Right renal cortex interstitium (tissue), 3 donors: ENCODE measurements around the gene MYO9B. TPM values are rescaled to one million over a fixed set of nuclear protein-coding genes. Genes with fewer than 3 reads are reported as not detected.

Source experiments
- DNase-seq, 3 donors: peaks; one replicate each; pipeline ENCODE4 v3.0.0-alpha.2; 2013; ENCODE audit warnings: low read depth in 3 of 3, low spot score in 2 of 3
- polyA plus RNA-seq, 3 donors: library from polyadenylated mRNA; unstranded; fragments of 120-200 nt; gene quantifications; one replicate each; pipeline ENCODE4 v1.2.1, GENCODE V29; 2013; ENCODE audit not compliant: insufficient read length in 3 of 3

MYO9B gene
- polyA plus RNA-seq, 3 donors: 39.6 to 43.4 (median 42.2) TPM

DNA sequence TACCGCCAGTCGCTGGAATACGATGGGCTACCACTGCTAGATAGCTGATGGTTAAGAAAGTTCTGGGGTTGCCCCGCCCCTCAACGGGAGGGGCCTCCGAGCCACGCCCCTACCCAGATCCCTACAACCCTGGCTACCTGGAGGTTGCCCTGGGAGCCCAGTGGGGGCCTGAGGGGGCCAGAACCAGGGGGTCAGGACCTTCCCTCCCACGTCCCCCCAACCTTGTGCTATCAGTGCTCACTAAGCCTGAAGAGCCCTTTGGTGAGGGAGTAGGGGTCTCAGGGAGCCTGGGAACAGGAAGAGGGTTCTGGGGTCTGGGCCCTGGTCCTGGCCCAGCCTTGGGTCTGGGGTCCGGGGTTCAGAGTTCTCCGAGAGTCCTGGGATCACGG lies 159.3 kb downstream of the MYO9B start:
- DNase-seq: no peak

DNA sequence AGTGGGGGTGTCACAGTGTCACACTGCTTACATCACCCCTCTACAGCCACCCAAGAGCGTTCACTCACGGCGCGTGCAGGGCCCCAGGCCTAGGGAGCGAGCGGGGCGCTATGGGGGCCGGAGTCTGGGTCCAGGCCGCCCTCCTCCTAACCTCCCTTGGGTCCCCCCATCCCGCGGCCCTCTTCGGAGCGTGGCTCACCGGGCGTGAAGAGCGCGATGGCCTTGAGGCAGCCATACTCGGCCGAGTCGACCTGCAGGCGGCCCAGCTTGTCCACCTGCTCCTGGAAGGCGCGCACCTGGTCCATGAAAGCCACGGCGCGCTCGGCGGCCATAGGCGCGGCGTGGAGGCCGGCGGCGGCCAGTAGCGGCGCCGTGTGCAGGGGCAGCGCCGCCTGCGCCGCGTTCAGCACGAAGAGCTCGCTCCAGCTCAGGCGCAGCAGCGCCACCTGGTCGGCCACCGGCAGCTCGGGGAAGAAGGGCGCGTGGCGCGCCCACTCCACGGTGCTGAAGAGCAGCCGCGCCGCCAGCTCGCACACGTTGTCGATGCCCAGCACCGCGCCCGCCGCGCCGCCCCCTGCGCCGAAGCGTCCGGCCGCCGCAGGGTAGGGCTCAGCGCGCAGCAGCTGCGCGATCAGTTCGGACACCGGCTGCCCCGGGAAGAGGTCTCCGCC lies 159.9 kb downstream of the MYO9B start:
- DNase-seq: no peak

DNA sequence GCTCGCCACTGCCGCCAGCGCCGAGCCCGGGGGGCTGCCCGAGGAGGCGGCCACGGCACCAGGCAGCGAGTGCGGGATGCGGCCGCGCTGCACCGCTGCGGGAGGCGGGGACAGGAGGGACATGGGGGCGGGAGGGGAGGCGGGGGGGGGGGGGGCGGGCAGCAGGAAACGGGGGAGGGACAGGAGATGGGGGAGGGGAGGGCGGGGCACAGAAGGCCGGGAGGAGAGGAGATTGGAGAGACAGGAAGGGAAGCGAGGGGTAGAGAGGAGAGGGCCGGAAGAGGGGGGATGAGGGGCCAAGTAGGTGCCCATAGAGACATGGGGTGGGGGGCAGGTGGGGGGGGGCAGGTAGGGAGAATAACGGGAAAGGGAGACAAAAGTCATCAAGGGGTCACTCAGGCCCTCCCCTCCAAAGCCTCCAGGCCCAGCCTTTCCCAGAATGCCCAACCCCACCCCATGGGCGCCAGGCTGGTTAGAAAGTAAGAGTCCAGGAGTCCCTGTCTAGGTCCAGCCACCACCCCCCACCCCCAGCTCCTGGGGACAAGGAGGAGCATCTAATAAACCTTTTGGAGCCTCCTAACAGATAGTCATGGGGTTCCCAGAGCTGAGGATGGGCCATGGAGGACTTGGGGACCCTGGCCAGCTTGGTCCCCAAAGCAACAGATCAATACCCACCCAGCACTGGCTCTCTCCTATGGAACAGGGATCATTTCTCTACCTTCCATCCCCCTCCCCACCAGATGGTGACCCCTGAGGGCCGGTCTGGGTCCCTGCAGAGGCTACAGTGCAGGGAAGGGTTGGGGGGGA lies 160.6 kb downstream of the MYO9B start:
- DNase-seq: no peak

DNA sequence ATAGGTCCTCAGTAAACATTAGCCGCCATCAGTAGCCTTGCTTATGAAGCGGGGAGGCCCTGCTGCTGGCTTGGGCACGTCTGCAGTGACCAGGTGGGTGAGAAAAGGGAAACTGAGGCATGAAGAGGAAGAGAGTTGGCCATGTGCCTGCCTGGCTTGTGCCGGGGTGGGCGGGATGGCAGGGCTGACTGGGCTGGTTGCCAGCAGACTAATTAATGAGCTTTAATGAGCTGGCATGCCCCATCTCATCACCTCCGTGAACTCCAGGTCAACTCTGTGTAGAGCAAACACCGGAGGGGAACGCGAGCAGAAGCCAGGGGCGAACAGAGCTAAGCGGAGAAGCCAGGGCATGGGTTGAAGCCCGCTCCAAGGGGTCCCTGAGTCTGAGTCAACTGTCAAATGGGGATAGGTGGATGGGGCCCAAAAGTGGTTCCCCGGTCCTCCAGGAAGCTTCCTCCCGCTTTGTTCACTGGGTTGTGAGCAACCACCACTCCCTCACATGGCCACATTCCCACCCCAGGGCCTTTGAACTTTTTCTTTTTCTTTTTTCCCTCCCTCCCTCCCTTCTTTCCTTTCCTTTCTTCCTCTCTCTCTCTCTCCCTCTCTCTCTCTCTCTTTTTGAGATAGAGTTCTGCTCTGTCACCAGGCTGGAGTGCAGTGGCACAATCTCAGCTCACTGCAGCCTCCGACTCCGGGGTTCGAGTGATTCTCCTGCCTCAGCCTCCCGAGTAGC lies 161.4 kb downstream of the MYO9B start:
- no peak for DNase-seq

DNA sequence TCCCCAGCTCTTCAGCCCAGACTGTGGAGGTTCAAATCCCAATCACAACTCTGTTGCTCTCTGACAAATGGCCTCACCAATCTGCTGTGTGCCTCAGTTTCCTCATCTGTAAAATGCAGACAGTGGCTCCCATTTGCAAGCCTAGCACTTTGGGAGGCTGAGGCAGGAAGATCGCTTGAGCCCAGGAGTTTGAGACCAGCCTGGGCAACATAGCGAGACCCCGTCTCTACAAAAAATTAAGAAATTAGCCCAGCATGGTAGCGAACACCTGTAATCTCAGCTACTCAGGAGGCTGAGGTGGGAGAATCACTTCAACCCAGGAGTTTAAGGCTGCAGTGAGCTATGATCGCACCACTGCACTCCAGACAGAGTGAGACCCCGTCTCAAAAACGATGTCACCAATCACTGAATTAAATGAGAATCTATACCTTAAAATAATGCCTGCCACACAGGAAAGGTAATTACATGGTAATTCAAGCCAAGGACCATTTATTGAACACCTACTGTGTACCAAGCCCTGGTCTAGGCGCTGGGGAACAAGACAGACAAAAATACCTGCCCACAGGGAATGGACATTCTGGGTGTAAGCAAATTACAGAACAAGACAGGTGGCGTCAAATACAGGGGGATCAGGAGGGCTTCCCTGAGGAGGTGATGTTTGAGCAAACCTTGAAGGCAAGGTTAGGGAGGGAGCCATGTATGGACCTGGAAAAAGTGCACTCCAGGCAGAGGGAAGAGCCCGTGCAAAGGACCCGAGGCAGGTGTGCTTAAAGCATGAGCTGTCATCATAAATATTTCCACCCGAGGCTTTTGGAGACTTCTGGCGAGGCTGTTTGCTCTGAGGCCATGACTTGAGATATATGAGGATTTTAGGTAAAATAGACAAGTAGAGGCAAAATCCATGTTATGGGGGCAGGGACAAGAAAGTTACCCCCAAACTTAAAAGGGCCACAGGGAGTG lies 162.4 kb downstream of the MYO9B start:
- no peak for DNase-seq

DNA sequence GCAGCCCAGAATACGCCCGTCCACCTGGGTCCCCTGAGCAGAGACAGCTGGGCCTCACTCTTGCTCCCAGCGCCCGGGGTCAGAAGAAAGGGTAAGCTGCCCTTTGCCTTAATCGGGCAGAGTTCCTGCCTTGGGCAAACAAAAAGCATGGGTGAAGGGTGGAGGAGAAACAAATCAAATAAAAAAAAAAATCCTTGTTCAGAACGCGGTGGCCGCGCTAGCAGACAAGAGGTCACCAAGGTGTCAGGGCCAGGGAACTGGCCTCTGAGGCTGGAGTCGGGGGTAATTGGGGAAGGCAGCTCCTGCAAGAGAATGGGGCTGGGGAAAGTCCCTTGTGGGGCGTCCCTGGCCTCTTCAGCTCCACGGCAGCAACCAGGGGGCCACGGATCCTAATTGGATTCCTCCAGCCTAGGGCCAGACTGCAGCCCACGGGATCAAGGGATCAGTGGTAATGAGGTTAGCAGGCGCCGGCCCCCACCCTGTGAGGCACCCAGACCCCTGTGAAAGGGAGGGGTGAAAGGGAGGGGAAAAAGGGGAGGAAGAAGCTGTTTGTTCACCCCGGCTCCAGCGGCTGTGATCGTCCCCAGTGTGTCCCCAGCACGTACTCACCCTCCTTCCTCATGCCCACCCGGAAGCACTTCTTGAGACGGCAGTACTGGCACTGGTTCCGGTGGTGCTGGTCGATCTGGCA lies 164.6 kb downstream of the MYO9B start:
- no peak for DNase-seq

DNA sequence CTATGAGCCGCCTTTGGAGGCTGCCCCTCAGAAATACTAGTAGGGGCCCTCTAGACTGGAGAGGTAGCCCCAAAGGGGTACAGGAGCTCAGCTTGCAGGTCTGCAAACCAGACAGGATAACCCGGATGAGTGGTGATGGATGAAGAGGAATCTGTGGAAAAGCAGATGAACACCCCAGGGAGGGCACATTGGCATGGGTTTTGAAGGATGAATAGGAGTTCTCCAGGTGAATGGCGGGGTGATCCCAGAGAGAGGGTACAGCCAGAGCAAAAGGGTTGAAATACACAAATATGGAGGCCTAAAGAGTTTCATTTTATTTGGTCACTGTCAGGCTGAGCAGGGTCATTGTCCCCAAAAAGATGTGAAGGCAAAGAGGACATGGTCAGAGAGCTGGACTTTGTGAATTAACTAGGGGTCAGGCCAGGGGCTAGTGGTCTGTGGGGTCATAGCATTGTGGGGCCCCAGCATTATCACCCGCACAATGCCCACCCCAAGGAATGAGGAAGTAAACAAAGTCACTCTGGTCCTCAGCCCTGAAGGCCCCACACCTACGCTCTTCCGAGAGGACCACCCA lies 165.3 kb downstream of the MYO9B start:
- DNase-seq: no peak

DNA sequence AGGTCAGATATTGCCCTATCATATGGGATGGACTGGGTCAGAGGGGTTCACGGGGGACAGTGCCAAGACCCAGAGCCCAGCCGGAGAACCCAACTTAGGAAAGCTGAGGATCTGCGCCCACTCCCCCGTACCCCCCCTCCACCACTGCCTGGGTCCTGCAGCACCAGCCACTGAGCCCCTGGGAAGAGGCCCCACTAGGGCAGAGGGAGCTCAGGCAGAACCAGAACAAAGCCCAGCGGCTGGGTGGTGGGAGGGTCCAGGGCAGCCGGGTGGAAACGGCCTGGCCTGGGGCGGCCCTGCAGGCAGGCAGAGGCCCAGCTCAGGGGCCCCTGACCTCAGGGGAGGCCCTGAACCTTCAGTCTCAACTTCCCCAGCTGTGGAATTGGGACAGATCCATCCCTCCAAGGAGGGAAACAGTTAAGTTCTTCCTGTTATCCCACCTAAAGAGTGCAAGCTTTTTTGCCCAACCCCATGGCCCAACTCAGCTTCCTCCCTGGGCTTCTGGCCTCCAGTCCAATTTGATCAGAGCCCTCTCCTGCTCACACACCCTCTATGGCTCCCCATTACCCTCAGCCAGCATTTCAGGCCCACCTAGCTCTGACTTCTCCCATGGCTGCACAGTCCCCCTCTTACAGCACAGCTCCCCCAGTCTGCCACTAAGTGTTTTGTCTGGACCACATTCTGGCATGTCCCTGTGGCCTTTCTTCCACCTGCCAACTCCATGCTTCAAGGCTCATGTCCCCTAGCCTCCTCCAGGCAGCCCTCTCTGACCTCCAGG lies 167.0 kb downstream of the MYO9B start:
- no peak for DNase-seq

DNA sequence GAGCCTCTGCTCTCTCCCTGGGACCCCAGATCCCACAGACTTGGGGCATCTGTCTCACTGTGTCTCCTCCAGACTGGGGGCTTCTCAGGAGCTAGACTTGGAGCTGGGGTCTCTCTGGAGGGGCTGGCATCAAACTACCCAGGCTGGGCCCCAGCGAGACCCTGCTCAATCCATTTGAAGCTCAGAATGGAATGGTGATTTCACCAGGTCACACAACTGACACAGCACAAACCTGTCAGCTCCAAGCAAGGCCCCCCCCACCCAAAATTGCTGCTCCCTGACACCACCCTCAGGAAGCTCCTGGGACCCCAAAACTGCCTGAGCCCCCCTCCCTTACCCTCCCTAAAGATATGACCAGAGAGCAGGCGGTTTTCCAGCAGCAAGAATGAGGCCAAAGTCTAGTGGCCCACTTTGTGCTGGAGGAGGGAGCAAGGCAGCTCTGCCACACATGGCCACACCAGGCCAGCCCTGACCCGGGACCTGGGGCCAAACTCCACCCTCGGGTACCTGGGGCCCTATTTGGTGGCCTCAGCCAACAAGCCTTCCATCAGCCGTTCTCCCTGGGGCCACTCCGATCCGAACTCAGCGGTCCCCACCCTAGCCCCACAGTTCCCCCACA lies 167.7 kb downstream of the MYO9B start:
- DNase-seq: no peak

DNA sequence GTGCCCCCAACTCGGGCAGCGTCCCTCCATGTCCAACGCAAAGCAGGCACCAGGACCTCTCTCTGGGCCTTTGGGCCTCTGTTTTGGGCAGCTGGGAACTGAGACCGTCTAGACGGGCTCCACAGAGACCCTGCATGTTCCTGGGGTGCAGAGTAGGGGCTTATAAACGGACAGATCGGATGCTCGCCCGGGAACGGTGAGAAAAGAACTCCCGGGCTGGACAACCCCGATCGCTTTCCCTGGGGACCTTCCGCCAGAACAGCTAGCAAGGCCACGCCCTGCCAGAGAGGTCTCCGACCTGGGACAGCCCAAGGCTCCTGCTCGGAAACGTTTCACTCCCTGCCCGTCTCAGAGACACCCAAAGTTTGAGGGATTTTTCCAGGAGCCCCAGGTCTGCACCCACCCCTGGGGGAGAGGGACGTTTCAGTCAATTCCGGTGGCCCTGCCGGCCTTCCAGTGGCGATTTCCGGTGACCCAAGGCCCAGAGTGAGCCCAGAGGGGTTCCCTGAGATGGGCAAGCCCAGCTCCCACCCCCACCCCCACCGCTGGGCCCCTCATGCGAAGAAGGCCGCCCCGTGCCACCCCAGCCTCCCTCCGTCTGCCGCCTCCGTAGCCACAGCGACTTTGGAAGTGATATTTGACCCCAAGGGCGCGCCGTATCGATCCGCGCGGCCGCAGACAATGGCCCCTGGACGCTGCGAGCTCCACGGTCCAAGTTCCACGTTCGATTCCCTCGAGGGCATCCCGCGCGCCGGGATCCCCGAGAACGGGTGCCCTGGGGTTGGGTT lies 168.4 kb downstream of the MYO9B start:
- DNase-seq: no peak

DNA sequence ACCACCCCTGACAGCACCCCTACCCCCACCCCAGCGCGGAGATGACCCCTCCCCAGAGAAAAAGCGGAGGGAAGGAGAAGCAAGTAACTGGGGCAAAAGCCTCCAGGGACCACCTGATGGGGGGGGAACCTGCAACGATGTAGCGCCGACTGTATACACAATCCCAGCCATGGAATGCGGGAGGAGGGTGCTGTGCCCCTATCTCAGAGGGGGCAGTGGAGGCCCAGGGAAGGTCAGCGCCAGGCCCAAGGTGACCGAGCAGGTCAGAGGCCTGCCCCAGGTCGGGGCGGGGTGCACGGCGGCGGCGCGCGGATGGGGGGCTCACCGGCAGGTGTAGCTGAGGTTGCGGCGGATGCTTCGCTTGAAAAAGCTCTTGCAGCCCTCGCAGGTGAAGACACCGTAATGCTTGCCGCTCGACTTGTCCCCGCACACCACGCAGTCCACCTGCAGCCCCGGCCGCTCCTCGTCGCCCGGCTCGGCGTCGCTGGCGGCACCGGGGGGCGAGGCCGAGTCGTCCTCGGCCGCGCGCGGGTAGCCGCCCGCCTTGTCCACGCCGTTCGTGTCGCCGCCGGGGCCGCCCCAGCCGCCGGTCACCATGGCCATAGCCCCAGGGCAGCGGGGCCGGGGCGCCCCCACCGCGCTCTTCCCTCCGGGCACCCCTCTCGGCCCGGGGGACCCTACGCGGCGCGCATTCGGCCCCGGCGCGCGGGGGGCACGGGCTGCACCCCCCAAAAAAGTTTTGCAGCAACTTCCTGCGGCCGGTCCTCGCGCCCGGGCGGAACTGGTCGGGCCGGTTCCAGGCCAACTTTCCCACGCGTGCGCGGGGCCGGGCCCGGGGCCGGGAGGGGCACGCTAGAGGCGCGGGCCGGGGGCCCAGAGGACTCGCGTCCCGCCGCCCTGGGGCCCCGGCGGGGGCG lies 169.3 kb downstream of the MYO9B start:
- DNase-seq: no peak

DNA sequence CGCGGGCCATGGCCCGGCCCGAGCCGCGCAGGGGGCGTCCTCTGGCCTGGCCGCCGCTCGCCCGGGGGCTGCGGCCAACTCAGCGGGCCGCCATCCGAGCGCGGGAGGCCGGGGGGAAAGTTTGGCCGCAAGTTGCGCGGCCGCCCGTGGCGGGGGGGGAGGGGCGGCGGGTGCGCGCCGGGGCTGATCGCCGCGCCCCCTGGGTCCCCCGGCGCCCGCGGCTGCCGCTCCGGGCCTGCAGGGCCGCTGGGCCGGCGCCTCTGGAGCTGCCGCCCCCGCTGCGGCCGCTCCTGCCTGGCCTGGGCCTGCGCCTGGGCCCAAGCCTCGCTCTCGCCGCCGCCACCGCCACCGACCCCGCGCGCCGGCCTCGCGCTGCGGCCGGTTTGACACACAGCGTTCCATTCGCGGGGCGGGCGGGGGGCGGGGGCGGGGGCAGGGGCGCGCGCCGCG lies 170.0 kb downstream of the MYO9B start, which contains the start of gene NR2F6:
Gene NR2F6, minus strand, starts transcription at position 385 of the 450 bp plus-strand sequence. CDS start 699 bp downstream, outside the sequence.
- DNase-seq: no peak

DNA sequence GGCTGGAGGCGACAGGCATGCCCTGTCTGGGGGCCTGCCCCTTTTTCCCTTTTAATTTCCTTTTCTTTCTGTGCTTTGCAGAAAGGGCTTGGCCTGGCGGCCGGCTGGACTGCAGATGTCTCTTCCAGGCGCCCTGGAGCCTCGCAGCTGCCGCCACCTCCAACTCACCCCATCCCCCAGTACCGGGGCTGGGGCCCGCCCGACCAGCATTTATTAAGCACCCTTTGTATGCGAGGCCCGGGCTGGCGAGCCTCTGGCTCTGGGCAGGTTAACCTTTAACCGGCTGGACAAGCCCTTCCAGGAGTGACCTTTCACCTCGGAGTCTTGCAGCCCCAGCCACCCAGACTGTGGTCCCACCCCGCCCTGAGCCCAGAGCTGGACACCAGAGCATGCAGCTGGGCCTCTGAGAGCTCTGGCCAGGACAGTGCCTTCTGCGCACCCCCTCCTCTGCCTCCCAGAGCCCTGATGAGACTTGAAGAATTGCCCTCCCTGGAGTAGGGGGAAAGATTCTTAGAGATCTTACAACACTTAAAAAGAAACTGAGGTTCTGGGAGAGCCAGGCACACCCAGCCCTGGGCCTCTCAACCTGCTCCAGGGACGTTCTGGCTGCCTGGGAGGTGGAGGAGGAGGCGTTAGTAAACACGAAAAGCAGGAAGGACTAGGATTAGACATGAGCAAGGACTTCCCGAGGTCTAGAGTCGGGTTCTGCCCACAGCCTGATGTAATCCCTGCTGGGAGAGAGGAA lies 171.3 kb downstream of the MYO9B start:
- DNase-seq: no peak

DNA sequence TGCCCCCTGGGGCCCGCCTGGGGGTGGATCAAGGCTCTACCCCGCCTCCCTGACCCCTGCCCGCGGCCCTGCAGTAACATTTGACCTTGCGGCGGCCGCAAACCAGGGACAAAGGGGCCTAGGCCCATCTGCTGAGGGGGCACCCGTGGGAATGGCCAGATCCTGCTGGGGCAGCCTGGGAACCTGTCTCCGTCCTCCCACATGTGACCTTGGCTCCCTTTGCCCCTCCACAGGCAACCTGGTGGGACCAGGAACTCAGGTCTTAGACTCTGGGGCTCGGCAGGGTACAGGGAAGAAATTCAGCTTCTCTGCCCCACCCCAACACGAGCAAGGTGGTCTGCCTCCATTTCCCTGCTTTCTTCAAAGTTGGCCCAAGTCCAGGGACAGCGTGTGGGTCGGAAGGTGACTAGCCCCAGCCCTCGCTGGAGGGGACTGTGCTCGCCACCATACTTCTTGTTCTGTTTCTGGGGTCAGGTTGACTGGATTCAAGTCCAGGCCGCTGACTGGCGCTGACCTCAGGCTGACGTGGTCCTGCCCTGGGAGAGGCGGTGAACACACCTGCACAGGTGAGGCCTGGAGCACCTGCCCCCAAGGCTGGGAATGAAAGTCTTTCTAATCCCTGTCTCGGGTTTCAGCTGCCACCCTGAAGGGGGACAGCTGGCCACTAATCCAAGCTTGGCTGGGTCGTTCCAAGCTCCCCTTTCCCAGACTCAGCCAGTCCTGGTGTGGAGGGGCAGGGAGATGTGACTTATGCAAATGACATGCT lies 172.6 kb downstream of the MYO9B start:
- DNase-seq: no peak
